Stimulated activated CD4-positive, alpha-beta T cell treated with anti-CD3 and anti-CD28 coated beads, Interleukin-15, amount 100 ng/mL, for 1 hour (primary cell): Measurements from ENCODE around the gene XYLT2.

ENCODE experiments used
- DNase-seq, 2 donors: peaks; one replicate each; pipeline ENCODE4 v3.0.0-alpha.2; 2020; ENCODE audit warnings: low read depth in 1 of 2, low spot score in 1 of 2

Gene XYLT2

DNA sequence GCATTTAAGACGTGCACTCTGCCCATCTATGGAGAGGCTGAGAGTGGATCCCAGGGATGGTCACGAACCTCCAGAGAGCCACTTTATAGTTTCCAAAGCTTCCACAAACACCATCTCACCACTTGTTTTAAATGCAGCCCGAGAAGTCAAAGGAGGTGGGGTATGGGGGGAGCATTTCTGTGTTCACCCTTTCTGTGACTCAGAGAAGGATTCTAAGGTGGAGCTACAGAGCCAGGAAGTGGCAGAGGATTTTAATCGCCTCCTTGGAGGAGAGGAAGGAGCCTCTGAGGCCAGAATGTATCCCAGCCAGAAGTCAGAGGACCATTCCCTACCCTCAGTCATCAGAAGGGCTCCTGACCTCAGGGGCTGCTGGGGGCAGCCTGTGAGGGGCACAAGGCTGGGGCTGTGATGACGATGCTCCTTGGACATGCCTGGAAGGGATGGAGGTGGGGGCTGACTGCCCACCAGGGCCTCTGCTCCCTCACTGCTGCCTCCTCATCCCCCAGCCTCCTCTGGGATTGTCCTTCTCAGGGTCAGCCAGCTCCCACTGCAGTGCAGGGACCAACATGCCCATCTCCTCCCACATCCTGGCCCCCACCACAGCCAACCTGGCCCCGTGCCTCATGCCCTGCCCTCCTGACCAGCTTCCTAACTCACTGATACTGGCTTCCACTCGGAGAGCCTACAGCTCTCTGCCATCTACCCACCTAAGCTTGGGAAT lies 2.8 kb downstream of the XYLT2 start:
- no peak for DNase-seq

DNA sequence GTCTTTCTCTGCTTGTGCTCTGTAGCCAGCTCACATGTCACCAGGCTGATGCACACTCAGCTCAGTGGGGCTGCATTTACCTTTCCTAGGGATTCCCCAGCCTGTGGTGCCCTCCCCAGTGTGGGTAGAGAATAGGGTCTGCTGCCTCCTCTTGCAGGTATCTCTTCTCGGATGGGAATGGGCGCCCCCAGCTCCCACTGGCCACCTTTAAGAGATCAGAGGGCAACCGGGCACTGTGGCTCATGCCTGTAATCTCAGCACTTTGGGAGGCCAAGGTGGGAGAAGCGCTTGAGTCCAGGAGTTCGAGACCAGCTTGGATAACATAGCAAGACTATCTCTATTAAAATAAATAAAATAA lies 3.3 kb downstream of the XYLT2 start:
- no peak for DNase-seq

DNA sequence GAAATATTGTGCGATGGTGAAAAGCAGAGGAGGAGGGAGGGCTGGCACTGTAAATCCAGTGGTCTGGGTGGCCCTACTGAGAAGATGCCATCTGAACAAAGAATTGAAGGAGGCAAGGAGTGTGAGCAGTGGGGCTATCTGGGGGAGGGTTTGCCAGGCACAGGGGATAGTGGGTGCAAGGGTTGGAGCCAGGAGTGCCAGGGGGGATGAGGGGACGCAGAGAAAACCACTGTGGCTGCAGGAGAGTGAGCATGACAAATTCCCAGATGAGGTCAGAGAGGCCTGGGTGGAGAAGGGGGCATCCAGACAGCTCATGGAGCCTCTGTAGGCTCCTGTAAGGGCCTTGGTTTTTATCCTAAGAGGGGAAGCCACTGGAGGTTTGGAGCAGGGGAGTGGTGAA lies 4.8 kb downstream of the XYLT2 start:
- DNase-seq: no peak

DNA sequence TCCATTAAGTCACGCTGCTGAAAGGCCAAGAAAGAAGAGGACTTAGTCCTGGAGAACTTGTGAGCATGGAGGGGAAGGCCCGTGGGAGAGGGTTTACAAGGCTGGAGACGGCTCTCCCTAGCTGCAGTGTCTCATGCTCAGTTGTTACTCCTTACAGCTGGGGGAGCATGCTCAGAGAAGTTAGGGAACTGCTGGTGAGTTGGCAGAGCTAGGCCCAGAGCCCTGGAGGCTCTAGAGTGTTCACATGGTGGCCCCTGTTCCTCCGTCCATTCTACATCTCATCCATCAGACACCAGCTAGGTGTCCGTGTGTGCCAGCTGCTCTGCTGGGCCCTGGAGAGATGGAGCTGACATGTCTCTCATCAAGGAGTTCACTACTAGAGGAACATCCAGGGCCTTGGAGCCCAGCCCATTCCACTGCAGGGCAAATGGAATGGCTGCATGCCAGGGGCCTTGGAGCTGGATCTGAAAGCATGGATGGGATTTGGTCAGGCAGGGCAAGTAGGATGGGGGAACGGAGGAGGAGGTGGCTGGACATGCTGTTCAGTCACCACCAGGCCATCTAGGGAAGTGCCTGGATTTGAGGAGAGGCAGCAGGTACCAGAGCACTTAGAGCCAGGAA lies 6.3 kb downstream of the XYLT2 start:
- DNase-seq: no peak

DNA sequence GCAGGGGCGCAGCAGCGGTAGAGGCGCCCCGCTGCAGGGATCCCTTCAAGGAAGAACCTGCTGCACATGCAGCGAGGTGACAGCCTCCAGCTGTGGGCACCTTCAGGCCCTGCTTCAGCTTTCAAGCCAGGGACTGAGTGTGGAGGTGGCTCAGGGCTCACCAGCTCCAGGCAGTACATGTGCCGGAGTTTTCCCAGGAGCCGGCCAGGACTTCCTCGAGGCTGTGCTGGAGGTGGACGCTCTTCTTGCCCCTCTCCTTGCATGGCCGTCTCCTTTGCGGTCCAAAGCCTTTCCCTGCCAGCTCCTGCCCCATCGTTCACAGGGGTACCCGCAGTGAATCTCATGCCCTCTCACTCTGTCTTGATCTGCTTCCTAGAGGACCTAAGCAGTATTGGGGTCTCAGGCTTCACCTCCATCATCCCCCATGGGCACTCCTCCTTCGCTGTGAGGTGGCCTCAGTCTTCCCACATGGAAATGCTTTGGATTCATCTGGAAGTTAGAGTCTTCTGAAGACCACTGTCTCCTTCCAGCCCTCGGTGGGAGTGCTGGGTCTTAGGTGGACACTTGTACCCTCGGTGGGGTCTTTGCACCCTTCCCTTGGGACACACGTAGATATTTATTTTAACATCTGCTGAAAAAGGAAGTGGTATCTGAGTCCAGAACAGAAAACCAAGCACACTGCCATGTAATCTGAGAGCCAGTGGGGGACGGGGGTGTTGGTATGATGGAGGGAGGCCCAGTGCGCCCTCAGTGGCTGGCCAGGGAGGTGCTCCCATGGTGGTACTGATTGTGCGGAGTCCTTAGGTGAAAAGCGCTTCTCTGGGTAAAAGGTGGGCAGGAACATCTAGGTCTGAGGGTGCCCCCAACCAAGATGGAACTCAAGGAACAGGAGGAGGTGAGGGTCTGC lies 7.0 kb downstream of the XYLT2 start:
- DNase-seq: no peak

DNA sequence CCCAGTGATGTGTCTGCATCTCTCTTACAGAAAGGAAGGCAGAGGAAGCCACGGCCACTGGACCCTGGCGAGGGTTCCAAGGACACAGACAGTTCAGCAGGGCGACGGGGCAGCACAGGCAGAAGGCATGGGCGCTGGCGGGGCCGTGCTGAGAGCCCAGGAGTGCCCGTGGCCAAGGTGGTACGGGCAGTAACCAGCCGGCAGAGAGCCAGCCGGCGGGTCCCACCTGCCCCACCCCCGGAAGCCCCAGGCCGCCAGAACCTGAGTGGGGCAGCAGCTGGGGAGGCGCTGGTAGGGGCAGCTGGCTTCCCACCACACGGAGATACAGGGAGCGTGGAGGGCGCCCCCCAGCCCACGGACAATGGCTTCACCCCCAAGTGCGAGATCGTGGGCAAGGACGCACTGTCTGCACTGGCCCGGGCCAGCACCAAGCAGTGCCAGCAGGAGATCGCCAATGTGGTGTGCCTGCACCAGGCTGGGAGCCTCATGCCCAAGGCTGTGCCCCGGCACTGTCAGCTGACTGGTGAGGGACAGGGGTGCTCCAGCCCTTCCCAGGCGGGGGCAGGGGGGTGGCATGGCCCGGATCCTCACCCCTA lies 7.8 kb downstream of the XYLT2 start:
- no peak for DNase-seq

DNA sequence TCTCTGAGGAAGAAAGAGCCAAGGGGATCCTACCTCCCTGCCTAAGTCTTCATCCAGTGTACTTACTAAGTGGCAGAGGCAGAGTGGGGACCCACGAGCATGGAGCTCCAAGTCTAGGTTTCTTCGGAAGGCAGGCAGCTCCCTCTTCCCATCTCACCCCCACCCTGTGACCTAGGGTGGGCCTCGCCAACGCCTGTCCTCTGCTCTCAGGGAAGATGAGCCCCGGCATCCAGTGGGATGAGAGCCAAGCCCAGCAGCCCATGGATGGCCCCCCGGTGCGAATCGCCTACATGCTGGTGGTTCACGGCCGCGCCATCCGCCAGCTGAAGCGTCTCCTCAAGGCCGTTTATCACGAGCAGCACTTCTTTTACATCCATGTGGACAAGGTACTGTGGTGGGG lies 8.3 kb downstream of the XYLT2 start:
- no peak for DNase-seq

DNA sequence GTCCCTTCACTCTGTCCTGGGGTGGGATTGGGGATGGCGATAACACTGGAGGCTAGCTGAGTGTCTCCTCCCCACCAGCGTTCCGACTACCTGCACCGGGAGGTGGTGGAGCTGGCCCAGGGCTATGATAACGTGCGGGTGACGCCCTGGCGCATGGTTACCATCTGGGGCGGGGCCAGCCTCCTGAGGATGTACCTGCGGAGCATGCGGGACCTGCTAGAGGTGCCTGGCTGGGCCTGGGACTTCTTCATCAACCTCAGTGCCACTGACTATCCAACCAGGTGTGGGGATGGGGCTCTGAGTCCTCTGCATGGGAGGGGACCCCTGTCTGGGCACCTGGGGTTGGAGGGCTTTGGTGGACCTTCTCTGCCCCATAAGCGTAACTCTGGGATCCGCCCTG lies 8.8 kb downstream of the XYLT2 start:
- DNase-seq: no peak

DNA sequence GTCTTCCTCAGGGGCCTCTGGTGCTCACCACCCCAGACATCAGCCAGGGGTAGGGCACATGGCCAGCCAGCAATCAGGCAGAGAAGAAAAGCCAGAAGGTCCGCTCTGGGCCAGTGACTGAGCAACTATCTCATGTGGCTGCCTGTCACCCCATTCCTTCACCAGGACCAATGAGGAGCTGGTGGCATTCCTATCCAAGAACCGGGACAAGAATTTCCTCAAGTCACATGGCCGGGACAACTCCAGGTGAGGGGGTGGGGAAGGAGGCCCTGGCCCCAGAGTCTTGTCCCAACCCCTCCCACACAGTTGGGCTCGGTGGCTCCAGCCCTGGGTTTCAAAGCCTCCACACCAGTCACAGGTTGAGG lies 9.4 kb downstream of the XYLT2 start:
- DNase-seq: no peak

DNA sequence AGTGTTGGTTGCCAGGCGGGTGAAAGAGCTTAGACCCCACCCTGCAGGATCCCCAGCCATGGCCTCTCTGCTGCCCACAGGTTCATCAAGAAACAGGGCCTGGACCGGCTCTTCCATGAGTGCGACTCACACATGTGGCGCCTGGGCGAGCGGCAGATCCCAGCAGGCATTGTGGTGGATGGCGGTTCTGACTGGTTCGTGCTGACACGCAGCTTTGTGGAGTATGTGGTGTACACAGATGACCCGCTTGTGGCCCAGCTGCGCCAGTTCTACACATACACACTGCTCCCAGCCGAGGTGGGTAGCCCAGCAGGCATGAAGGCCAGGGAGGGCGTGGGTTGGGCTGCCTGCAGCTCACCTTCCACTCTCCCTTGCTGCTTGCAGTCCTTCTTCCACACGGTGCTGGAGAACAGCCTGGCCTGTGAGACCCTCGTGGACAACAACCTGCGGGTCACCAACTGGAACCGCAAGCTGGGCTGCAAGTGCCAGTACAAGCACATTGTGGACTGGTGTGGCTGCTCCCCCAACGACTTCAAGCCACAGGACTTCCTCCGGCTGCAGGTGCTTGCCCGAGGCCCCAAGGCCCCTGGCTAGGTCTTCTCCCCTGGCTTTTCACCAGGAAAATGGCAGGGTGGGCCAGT lies 9.9 kb downstream of the XYLT2 start:
- DNase-seq: no peak

DNA sequence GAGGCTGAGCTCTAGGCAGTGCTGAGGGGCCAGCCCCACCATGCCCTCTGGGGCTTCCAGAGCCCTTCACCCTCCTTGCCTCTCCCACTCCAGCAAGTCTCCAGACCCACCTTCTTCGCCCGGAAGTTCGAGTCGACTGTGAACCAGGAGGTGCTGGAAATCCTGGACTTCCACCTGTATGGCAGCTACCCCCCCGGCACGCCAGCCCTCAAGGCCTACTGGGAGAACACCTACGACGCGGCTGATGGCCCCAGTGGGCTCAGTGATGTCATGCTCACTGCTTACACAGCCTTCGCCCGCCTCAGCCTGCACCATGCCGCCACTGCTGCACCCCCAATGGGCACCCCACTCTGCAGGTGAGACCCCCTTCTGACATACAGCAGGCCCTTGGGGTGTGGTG lies 10.5 kb downstream of the XYLT2 start:
- no peak for DNase-seq

DNA sequence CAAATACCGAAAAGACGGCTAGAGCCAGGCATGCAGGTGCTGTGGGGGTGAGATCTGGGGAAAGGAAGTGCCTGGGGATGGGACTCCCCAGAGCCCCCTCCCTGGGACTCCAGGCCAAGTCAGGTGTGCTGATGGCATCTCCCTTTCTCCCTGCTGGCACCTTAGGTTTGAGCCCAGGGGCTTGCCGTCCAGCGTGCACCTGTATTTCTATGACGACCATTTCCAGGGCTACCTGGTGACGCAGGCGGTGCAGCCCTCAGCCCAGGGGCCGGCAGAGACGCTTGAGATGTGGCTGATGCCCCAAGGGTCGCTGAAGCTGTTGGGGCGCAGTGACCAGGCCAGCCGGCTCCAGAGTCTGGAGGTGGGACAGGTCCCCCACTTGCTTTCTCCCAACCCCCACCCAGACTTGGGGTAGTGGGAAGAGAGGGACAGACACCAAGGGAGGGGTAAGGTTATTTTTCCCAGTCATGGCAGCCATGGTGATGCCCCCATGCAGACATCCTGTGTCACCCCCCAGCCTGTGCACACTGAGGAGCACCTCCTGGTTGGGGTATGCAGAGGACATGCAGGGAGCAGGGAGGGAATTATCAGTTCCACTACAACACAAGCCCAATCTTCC lies 11.1 kb downstream of the XYLT2 start:
- no peak for DNase-seq

DNA sequence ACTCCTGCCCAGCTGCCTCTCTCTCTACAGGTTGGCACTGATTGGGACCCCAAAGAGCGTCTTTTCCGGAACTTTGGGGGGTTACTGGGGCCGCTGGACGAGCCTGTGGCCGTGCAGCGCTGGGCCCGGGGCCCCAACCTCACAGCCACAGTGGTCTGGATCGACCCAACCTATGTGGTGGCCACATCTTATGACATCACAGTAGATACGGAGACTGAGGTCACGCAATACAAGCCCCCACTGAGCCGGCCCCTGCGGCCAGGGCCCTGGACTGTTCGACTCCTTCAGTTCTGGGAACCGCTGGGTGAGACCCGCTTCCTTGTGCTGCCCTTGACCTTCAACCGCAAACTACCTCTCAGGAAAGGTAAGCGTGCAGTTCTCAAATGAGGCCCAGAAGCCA lies 12.3 kb downstream of the XYLT2 start:
- DNase-seq: no peak

DNA sequence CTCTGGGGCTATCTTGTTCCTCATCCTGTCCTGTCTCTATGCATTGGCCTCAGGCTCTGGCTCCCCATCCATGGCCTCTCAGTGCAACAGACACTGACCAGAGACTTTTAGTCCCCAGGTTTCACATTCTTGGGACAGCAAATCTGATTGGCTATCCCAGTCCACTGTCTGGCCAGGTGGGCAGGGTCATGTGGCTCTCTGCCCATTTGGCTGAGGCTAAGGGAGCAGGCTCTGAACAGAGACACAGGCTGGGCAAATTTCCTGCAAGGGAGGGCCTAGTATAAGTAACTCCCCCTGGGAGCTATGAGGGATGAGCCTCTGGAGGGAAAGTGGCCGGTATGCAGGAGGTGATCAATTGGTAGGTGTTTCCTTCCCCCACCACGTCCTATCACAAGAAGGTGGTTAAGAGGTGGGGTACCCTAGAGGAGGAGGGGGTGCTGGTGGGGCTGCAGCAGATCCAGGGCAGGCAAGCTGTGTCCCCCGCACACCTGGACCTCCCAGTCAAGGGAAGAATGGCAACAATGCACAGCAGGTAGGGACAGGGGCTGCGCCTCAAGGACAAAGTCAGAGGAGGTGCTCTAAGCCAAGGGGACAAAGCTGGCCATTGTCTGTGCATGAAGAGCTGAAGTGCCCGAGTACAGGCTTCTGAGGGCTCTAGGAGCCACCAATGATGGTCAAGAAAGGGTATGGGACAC lies 13.2 kb downstream of the XYLT2 start:
- no peak for DNase-seq

DNA sequence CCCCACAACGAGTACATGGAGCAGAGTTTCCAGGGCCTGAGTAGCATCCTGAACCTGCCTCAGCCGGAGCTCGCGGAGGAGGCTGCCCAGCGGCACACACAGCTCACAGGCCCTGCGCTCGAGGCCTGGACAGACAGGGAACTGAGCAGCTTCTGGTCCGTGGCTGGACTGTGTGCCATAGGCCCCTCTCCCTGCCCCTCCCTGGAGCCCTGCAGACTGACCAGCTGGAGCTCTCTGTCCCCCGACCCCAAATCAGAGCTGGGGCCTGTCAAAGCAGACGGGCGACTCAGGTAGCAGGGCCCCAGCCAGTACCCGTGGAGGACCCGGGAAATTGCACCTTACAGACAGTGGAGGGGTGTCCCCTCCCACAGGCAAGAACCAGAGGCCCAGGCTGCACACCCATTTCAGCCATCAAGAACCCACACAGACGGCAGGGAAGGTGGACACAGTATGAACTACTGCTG lies 14.1 kb downstream of the XYLT2 start:
- DNase-seq: no peak

DNA sequence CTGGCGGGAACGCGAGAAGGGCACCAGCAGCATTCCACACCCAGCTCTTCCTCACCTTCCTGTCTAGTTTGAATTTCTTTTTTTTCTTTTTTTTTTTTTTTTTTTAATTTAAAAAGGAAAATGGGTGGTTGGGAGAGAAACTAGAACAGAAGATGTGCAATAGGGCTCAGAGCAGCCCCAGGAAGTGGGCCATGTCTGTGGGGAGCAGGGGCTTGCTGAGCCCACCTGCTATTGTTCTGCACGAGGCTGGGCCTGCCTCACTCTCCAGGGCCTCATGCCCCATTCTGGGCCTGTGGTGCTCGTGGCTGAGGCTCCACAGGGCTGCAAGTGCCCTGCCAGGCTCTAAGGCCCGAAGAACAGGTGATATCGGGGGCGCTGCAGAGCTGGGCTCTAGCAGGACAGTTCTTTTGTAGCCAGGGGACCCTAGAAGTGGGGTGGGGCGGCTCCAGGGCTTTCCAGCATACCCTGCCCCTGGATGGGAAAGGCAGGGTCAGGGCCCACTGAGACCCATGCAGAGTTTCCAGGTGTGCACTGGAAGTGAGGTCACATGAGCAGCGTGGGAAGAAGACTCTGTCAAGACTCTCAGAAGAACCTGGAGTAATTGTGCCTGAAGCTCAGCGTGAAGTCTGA lies 14.7 kb downstream of the XYLT2 start:
- no peak for DNase-seq

DNA sequence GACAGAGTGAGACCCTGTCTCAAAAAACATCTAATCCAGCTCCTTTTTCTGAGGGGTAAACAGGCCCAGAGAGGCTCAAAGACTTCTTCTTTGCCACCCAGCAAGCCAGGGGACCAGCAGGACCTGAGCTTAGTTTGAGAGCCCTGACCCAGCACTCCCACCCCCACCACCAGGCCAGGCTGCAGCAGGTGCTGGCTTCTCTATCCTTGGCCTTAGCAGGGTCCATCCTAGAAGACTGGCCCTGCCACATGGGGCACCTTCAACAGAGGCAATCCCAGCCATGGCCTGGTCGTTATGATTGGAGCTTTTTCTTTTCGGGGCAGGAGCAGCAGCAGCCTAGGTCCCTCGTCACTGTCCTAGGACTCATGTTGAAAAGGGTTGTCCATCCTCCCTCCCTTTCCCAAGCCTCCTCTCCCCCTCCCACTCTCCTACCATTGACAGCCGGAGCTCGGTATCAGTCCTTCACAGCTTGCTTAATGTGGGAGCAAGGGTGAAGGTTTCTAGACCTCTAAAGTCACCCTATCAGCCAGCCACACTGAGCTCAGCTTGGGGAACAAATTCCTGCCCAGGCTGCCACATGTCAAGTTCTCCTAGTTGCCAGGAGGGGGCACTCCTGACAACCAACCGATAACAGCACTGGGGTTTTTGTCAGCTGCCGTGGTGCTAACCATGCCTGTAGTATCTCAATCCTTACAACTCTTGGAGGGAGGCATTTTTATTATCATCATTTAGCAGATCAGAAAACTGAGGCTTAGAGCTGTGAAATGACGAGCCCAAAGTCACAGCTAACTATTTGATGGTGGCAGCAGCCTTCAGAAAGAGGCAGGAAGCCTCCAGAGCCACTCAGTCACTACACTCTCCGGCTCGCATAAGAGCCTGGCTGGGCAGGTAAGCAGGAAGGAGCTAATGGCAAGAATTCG lies 15.9 kb downstream of the XYLT2 start:
- peak; percentile 27 to 29 for DNase-seq

DNA sequence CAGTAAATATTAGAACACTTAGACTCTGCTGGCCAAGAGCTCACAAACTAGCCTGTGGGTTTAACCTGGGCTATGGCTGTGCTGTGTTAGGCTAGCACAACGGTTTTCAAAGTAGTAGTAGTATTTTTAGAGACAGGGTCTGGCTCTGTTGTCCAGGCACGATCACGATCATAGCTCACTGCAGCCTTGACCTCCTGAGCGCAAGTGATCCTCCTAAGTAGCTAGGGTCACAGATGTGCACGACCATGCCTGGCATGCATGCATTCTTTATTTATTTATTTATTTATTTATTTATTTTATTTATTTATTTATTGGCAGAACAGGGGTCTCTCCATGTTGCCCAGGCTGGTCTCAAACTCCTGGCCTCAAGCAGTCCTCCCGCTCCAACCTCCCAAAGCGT lies 16.7 kb downstream of the XYLT2 start:
- DNase-seq: no peak
